Neural cell (in vitro differentiated cells): Measurements from ENCODE around the gene BRD3.

Source experiments
- CTCF ChIP-seq: fragments of 450-650 bp; IDR thresholded peaks from 2 replicates; pipeline ENCODE4 v1.5.1; 2014; ENCODE audit warnings: antibody characterized with exemption, mild to moderate bottlenecking, moderate library complexity; ENCODE audit not compliant: poor library complexity, severe bottlenecking
- EP300 ChIP-seq: fragments of 450-650 bp; conservative IDR thresholded peaks from 2 replicates; pipeline ENCODE4 v1.6.1; 2014; ENCODE audit warnings: antibody characterized with exemption, mild to moderate bottlenecking, moderate library complexity; ENCODE audit not compliant: poor library complexity, severe bottlenecking
- EZH2 ChIP-seq: fragments of 200-600, 300-800 bp; shearing (Covaris generic), sonication (generic); IDR thresholded peaks from 2 replicates; pipeline ENCODE4 v1.6.1; 2014; ENCODE audit warnings: antibody characterized with exemption, low read length, borderline replicate concordance, mild to moderate bottlenecking; ENCODE audit not compliant: insufficient read depth, poor library complexity, severe bottlenecking
- REST ChIP-seq: IDR thresholded peaks from 2 replicates; pipeline ENCODE4 v1.6.1; 2012; ENCODE audit warnings: borderline replicate concordance

- TF ChIP-seq CTCF (no peak), EP300 (no peak), EZH2 (no peak), REST (no peak)
Observed at GRCh38 chr9:134063088-134063570, 4.7 kb downstream of the BRD3 start.
